CD4-positive, CD25-positive, alpha-beta regulatory T cell (primary cell): ENCODE measurements around the gene RTKN2. TPM values are rescaled to one million over a fixed set of nuclear protein-coding genes. Genes with fewer than 3 reads are reported as not detected.

ENCODE experiments used
- ATAC-seq, 2 donors: fragments of 150-1000 bp; cut with Tn5 transposase; one replicate each; pipeline ENCODE4 v1.10.0; 2021; ENCODE audit warnings: low read depth in 2 of 2, moderate number of reproducible peaks in 2 of 2, moderate library complexity in 1 of 2
- DNase-seq, 3 donors: peaks; one replicate each; pipeline versions ENCODE4 v3.0.0 to v3.0.0-alpha.2; 2012 to 2022; ENCODE audit warnings: mixed read lengths in 1 of 3
- H3K27ac ChIP-seq: one replicate; pipeline ENCODE4 v1.7.0; 2013; ENCODE audit warnings: mild to moderate bottlenecking, low read length; ENCODE audit not compliant: insufficient read depth, poor library complexity, severe bottlenecking
- H3K27me3 ChIP-seq: one replicate; pipeline ENCODE4 v1.7.0; 2013; ENCODE audit warnings: low read length; ENCODE audit not compliant: control insufficient read depth, insufficient read depth
- H3K36me3 ChIP-seq: one replicate; pipeline ENCODE4 v1.7.0; 2013; ENCODE audit warnings: mild to moderate bottlenecking, low read length, moderate library complexity; ENCODE audit not compliant: control insufficient read depth, insufficient read depth
- H3K4me1 ChIP-seq: 2 replicates; pipeline ENCODE4 v1.7.0; 2013; ENCODE audit warnings: mild to moderate bottlenecking, low read length; ENCODE audit not compliant: insufficient read depth, control insufficient read depth, poor library complexity, severe bottlenecking
- H3K4me3 ChIP-seq: one replicate; pipeline ENCODE4 v1.7.0; 2013; ENCODE audit warnings: low read depth, mild to moderate bottlenecking, low read length, moderate library complexity
- H3K9me3 ChIP-seq, 2 experiments: 1 replicate in 1 of 2; 2 replicates in 1 of 2; pipeline ENCODE4 v1.7.0; 2013; ENCODE audit warnings: low read length in 2 of 2, mild to moderate bottlenecking in 1 of 2, moderate library complexity in 1 of 2; ENCODE audit not compliant: control insufficient read depth in 2 of 2
- H3K27ac Mint-ChIP-seq, 3 donors: one replicate each; pipeline ENCODE4 v1.8.0; 2020 to 2022; ENCODE audit warnings: mild to moderate bottlenecking in 3 of 3, mixed read lengths in 3 of 3, moderate library complexity in 2 of 3
- H3K27me3 Mint-ChIP-seq: one replicate; pipeline ENCODE4 v1.8.0; 2022; ENCODE audit warnings: mild to moderate bottlenecking, mixed read lengths
- H3K36me3 Mint-ChIP-seq: one replicate; pipeline ENCODE4 v1.8.0; 2020; ENCODE audit warnings: mixed read lengths
- H3K4me1 Mint-ChIP-seq, 4 donors: one replicate each; pipeline ENCODE4 v1.8.0; 2020 to 2022; ENCODE audit warnings: mixed read lengths in 4 of 4, mild to moderate bottlenecking in 1 of 4
- H3K4me3 Mint-ChIP-seq, 4 donors: one replicate each; pipeline ENCODE4 v1.8.0; 2020 to 2022; ENCODE audit warnings: mild to moderate bottlenecking in 4 of 4, mixed read lengths in 4 of 4, moderate library complexity in 3 of 4
- H3K9me3 Mint-ChIP-seq, 7 donors: one replicate each; pipeline ENCODE4 v1.8.0; 2020 to 2022; ENCODE audit warnings: mixed read lengths in 7 of 7, mild to moderate bottlenecking in 3 of 7, moderate library complexity in 2 of 7
- polyA plus RNA-seq, 4 donors: library from polyadenylated mRNA; unstranded; fragments of 300-500 nt; fragmentation: Illumina TruSeq; gene quantifications; one replicate each; pipeline ENCODE4 v1.2.3, GENCODE V29; 2021
- total RNA-seq: library from RNA; stranded (reverse); gene quantifications from one replicate; pipeline ENCODE4 v1.2.3, GENCODE V29; 2022

Gene RTKN2, protein sequence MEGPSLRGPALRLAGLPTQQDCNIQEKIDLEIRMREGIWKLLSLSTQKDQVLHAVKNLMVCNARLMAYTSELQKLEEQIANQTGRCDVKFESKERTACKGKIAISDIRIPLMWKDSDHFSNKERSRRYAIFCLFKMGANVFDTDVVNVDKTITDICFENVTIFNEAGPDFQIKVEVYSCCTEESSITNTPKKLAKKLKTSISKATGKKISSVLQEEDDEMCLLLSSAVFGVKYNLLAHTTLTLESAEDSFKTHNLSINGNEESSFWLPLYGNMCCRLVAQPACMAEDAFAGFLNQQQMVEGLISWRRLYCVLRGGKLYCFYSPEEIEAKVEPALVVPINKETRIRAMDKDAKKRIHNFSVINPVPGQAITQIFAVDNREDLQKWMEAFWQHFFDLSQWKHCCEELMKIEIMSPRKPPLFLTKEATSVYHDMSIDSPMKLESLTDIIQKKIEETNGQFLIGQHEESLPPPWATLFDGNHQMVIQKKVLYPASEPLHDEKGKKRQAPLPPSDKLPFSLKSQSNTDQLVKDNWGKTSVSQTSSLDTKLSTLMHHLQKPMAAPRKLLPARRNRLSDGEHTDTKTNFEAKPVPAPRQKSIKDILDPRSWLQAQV
- 99.5 TPM for total RNA-seq
- polyA plus RNA-seq = 10 to 100 TPM; 38.0 to 64.2 (median 60.4) TPM

DNA sequence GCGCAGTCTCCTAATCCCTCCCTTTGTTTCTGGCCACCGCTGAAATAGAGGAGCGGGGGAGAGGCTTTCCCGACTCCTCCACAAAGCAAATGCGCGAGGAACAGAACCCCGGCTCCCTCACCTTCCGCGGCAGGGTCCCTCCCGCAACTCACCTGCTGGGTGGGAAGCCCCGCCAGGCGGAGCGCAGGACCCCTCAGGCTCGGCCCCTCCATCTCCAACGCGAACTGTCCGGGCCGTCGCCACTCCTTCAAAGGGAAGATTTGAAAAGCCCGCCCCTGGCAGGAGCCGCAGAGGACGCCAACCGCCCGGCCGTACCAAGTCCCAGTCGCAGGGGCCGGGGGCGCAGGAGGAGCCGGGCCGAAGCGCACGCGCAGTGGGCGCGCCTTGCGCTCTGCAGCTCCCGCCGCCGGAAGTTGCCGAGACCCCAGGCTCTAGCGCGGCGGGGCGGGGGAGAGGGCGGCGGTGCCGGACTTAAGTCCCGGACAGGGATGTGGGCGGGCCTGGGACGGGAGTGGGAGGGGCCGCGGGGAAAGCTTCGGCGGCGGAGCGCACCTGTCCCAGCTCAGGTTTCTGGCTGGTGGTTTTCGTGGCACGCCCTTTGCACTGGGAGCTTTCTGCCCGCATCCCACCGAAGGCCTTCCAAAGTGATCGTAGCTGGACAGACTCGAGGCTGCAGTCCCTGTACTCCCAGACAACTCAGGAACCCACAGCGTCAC is at the start of gene RTKN2:
Gene RTKN2, minus strand, starts transcription at position 446 of the 716 bp plus-strand sequence. Its CDS starts 234 bp downstream, at position 212.
- H3K4me1 Mint-ChIP-seq = peaks cover 0 to 20% (median 15%) of the 10 kb centered on the region in 4 donors
- H3K4me3 ChIP-seq = peak within 1 kb of the TSS; percentile 83
- ATAC-seq = peak; percentile 77 to 82

DNA sequence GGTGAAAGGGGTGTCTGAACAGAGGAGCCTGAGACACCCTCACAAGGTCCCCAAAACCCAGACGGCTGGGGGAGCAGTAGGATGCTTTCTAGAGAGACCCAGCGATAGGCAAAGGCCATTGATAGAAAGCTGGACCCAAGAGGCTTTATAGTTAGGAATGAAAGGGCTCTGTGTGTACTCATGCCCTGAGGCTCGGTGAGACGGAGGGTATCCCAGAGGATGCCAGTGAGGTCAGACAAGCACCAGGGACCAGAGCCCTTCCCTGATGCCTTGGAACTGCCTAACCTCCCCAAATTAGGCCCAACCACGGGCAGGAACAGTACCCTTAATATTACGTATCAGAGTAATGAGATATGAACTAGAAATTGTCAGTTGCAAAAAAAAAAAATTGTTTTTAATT is 48.6 kb upstream of the RTKN2 start:
- no peak overlapping the region for H3K4me3 ChIP-seq
- DNase-seq (no peak), ATAC-seq (no peak)
- H3K36me3 ChIP-seq = no peaks in the 10 kb centered on the region
- H3K27ac ChIP-seq = no peak overlapping the region
- H3K9me3 ChIP-seq = no peaks in the 10 kb centered on the region
- H3K9me3 Mint-ChIP-seq = peaks cover 0 to 3% (median 0%) of the 10 kb centered on the region in 7 donors
- no peak overlapping the region for H3K27ac Mint-ChIP-seq
- peaks cover 4% of the 10 kb centered on the region for H3K27me3 Mint-ChIP-seq
- peaks cover 4% of the 10 kb centered on the region for H3K27me3 ChIP-seq
- no peaks in the 10 kb centered on the region for H3K4me1 ChIP-seq
- H3K36me3 Mint-ChIP-seq = no peaks in the 10 kb centered on the region
- no peaks in the 10 kb centered on the region for H3K4me1 Mint-ChIP-seq
- H3K4me3 Mint-ChIP-seq = no peak overlapping the region

More for the DNA sequence above, at the start of gene RTKN2:
- H3K4me3 Mint-ChIP-seq = peak within 1 kb of the TSS; percentile 69 to 89 (median 76)
- H3K9me3 Mint-ChIP-seq = no peaks in the 10 kb centered on the region
- H3K27ac ChIP-seq = no peak within 1 kb of the TSS
- H3K36me3 ChIP-seq = no peaks in the 10 kb centered on the region
- peak; percentile 62 to 88 (median 74) for DNase-seq
- H3K27me3 ChIP-seq = peaks cover 10% of the 10 kb centered on the region
- peak within 1 kb of the TSS in 2 of 3 donors; percentile 9 to 83 for H3K27ac Mint-ChIP-seq
- peaks cover 42% of the 10 kb centered on the region for H3K27me3 Mint-ChIP-seq
- no peaks in the 10 kb centered on the region for H3K36me3 Mint-ChIP-seq
- no peaks in the 10 kb centered on the region for H3K9me3 ChIP-seq
- H3K4me1 ChIP-seq = peaks cover 19% of the 10 kb centered on the region

DNA sequence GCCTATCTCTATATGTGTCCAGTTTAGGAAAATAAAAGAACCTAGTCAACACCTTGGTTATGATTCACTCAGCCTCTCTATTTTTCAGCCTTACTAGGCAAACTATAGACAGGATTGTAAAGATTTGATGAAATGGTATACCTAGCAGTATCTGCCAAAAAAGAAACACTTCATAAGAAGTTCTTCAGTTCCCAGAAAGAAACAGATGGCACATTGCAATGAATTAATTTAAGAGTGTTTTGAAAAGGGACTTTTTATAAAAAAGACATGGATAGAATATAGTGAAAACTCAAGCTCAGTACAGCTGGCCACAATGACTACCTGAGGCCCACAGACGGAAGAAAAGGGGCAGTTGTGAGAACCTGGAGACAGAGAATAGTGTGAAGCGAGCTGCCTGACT is 40.6 kb upstream of the RTKN2 start:
- Histone ChIP-seq H3K27me3 (peaks cover 4% of the 10 kb centered on the region), H3K9me3 (no peaks in the 10 kb centered on the region), H3K27ac (no peak overlapping the region), H3K4me1 (no peaks in the 10 kb centered on the region), H3K4me3 (no peak overlapping the region), H3K36me3 (no peaks in the 10 kb centered on the region)
- Mint-ChIP-seq H3K9me3 (peaks cover 0 to 3% (median 0%) of the 10 kb centered on the region in 7 donors), H3K27me3 (peaks cover 14% of the 10 kb centered on the region), H3K4me3 (no peak overlapping the region), H3K4me1 (peaks cover 0 to 25% (median 14%) of the 10 kb centered on the region in 4 donors), H3K36me3 (no peaks in the 10 kb centered on the region), H3K27ac (no peak overlapping the region)
- DNase-seq (no peak), ATAC-seq (no peak)

DNA sequence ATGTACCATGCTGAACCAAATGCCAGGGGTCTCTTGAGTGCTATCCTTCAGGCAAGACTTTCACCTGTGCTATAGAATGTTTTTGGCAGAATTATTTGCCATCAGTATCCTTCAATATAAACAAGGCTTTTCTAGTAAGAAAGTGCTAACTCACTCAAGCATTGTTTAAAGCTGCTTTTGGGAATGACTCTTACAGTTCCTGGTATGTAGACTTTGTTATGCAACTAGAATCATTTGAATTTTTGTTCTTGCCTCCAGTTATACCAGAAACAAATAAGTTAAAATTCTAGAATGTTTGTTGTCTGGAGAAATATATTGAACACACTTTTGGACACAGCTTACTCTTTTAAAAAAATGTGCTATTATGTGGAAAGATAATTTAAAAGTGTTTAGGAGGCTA is 39.5 kb upstream of the RTKN2 start:
- Histone ChIP-seq H3K27ac (no peak overlapping the region), H3K9me3 (no peaks in the 10 kb centered on the region), H3K27me3 (peaks cover 4% of the 10 kb centered on the region), H3K36me3 (no peaks in the 10 kb centered on the region), H3K4me1 (no peaks in the 10 kb centered on the region), H3K4me3 (no peak overlapping the region)
- Mint-ChIP-seq H3K9me3 (peaks cover 0 to 1% (median 0%) of the 10 kb centered on the region in 7 donors), H3K36me3 (no peaks in the 10 kb centered on the region), H3K4me1 (peaks cover under 1 to 26% (median 15%) of the 10 kb centered on the region in 4 donors), H3K27ac (no peak overlapping the region), H3K27me3 (peaks cover 17% of the 10 kb centered on the region), H3K4me3 (no peak overlapping the region)
- ATAC-seq (no peak), DNase-seq (no peak)

DNA sequence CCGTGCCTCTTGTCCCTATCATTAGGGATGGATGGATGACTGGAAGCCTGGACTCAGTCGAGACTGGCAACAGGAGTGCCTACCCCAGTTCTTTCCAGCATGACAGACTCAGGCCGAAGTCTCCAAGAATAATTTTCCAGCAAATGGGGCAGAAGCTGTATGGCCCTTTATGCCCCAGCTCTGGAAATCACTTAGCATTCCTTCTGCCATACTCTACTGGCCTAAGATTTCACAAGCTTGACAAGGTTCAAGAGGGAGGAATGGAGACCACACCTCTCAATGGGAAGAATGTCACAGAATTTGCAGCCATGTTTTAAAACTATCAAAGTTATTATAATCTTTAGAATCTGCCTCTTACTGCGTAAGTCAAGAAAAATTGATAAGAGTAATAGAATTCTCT is 39.0 kb upstream of the RTKN2 start:
- peaks cover 4% of the 10 kb centered on the region for H3K27me3 ChIP-seq
- Mint-ChIP-seq H3K27ac (no peak overlapping the region), H3K4me3 (no peak overlapping the region), H3K9me3 (peaks cover 0 to 1% (median 0%) of the 10 kb centered on the region in 7 donors), H3K36me3 (no peaks in the 10 kb centered on the region), H3K4me1 (peaks cover 4 to 31% (median 17%) of the 10 kb centered on the region in 4 donors), H3K27me3 (peaks cover 18% of the 10 kb centered on the region)
- no peak overlapping the region for H3K27ac ChIP-seq
- H3K4me3 ChIP-seq = no peak overlapping the region
- H3K9me3 ChIP-seq = no peaks in the 10 kb centered on the region
- DNase-seq = no peak
- ATAC-seq = no peak
- no peaks in the 10 kb centered on the region for H3K36me3 ChIP-seq
- H3K4me1 ChIP-seq = no peaks in the 10 kb centered on the region

DNA sequence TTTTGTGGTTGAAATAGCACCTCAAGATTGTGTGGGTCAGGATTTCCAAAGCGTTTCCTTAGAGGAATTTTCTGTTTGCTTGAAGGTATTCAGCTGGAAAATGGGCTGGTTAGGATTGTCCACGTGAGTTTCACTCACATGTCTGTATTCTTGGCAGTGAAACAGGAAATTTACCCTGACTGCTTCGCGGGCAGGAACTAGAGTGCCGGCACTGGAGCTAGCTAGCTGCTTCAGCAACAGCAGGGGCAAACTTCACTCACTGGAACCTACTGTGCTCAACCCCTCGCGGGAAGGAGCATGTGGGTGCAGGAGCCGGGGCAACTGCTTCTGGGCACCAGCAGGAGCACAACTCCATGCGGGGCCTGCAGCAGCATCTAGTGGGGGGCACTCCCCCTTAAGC is 38.0 kb upstream of the RTKN2 start:
- DNase-seq (peak in 2 of 3 donors; percentile 5 to 17), ATAC-seq (peak; percentile 39 to 52)
- peaks cover 14% of the 10 kb centered on the region for H3K27me3 Mint-ChIP-seq
- Histone ChIP-seq H3K27ac (no peak overlapping the region), H3K4me1 (no peaks in the 10 kb centered on the region), H3K9me3 (no peaks in the 10 kb centered on the region), H3K27me3 (peaks cover 4% of the 10 kb centered on the region), H3K36me3 (no peaks in the 10 kb centered on the region), H3K4me3 (no peak overlapping the region)
- peaks cover 0 to 2% (median 0%) of the 10 kb centered on the region in 7 donors for H3K9me3 Mint-ChIP-seq
- no peaks in the 10 kb centered on the region for H3K36me3 Mint-ChIP-seq
- H3K4me1 Mint-ChIP-seq = peaks cover 4 to 35% (median 19%) of the 10 kb centered on the region in 4 donors
- peak overlapping the region in 1 of 4 donors; percentile 4 for H3K4me3 Mint-ChIP-seq
- H3K27ac Mint-ChIP-seq = peak overlapping the region in 2 of 3 donors; percentile 54 to 65

DNA sequence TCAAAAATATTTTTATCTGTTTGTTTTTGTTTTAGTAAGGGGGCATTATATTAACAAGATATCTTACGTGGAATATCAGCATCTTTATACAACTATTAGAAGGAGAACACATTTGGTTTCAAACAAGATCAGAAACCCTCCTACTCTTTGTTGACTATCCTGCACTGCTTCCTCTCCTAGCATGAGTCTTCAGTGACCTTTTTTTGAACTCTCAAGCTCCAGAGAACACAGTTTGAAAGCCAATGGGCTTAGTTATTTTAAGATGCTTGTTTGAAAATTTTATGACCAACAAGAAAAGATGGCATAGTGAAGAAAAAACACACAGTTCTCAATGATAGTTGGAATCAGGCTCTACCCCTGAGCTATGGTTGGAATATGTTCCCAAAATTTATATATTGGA is 37.2 kb upstream of the RTKN2 start:
- peaks cover 4 to 35% (median 19%) of the 10 kb centered on the region in 4 donors for H3K4me1 Mint-ChIP-seq
- no peak overlapping the region for H3K4me3 Mint-ChIP-seq
- Histone ChIP-seq H3K9me3 (peaks cover 2 to 5% of the 10 kb centered on the region in 2 experiments), H3K4me1 (no peaks in the 10 kb centered on the region), H3K27ac (no peak overlapping the region), H3K27me3 (peaks cover 4% of the 10 kb centered on the region), H3K4me3 (no peak overlapping the region), H3K36me3 (no peaks in the 10 kb centered on the region)
- ATAC-seq = no peak
- DNase-seq = no peak
- H3K9me3 Mint-ChIP-seq = peaks cover 0 to 7% (median 0%) of the 10 kb centered on the region in 7 donors
- H3K27ac Mint-ChIP-seq = no peak overlapping the region
- peaks cover 12% of the 10 kb centered on the region for H3K27me3 Mint-ChIP-seq
- peaks cover 3% of the 10 kb centered on the region for H3K36me3 Mint-ChIP-seq
